GM19372 (cell line): ENCODE data around the gene DICER1.

Experiments used
- ATAC-seq: cut with Tn5 transposase; IDR thresholded peaks from one replicate; pipeline ENCODE4 v1.9.1; 2021; ENCODE audit warnings: mild to moderate bottlenecking, low read depth, moderate library complexity; ENCODE audit not compliant: unreplicated experiment

DICER1 gene

GRCh38 chr14:95095996-95096395, 61.3 kb downstream of the DICER1 start:
- no peak for ATAC-seq

GRCh38 chr14:95092723-95093122, 64.6 kb downstream of the DICER1 start:
- ATAC-seq = no peak

- ATAC-seq = no peak
Measured at GRCh38 chr14:95091581-95091980, 65.7 kb downstream of the DICER1 start.

- ATAC-seq = no peak
Measured at GRCh38 chr14:95088665-95089064, 68.7 kb downstream of the DICER1 start.

- no peak for ATAC-seq
Measured at GRCh38 chr14:95087619-95088018, 69.7 kb downstream of the DICER1 start.

GRCh38 chr14:95085321-95085720, 72.0 kb downstream of the DICER1 start:
- no peak for ATAC-seq

GRCh38 chr14:95078867-95079266, 78.5 kb downstream of the DICER1 start:
- no peak for ATAC-seq

GRCh38 chr14:95077345-95077744, 80.0 kb downstream of the DICER1 start:
- ATAC-seq = no peak

GRCh38 chr14:95075789-95076188, 81.5 kb downstream of the DICER1 start:
- ATAC-seq = no peak

GRCh38 chr14:95073947-95074346, 83.4 kb downstream of the DICER1 start:
- ATAC-seq = no peak

GRCh38 chr14:95072310-95072905, 84.9 kb downstream of the DICER1 start:
- ATAC-seq = no peak

GRCh38 chr14:95071649-95072280, 85.6 kb downstream of the DICER1 start:
- ATAC-seq = no peak

- no peak for ATAC-seq
Measured at GRCh38 chr14:95070748-95071435, 86.4 kb downstream of the DICER1 start.

- no peak for ATAC-seq
Measured at GRCh38 chr14:95069547-95069946, 87.8 kb downstream of the DICER1 start.

- ATAC-seq = no peak
Measured at GRCh38 chr14:95069018-95069417, 88.3 kb downstream of the DICER1 start.

- no peak for ATAC-seq
Measured at GRCh38 chr14:95068521-95068920, 88.8 kb downstream of the DICER1 start.

GRCh38 chr14:95068080-95068479, 89.2 kb downstream of the DICER1 start:
- ATAC-seq = no peak

GRCh38 chr14:95067526-95067925, 89.8 kb downstream of the DICER1 start:
- no peak for ATAC-seq

- ATAC-seq = no peak
Measured at GRCh38 chr14:95066427-95066986, 90.8 kb downstream of the DICER1 start.

- no peak for ATAC-seq
Measured at GRCh38 chr14:95065411-95065810, 91.9 kb downstream of the DICER1 start.

GRCh38 chr14:95064734-95065133, 92.6 kb downstream of the DICER1 start:
- no peak for ATAC-seq

GRCh38 chr14:95064256-95064655, 93.1 kb downstream of the DICER1 start:
- ATAC-seq = no peak
